ENCODE measurements around the gene AMT.
A peak's percentile ranks its signal among the peaks of the same experiment; 100 is the strongest.

The AMT gene, protein sequence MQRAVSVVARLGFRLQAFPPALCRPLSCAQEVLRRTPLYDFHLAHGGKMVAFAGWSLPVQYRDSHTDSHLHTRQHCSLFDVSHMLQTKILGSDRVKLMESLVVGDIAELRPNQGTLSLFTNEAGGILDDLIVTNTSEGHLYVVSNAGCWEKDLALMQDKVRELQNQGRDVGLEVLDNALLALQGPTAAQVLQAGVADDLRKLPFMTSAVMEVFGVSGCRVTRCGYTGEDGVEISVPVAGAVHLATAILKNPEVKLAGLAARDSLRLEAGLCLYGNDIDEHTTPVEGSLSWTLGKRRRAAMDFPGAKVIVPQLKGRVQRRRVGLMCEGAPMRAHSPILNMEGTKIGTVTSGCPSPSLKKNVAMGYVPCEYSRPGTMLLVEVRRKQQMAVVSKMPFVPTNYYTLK

DNA sequence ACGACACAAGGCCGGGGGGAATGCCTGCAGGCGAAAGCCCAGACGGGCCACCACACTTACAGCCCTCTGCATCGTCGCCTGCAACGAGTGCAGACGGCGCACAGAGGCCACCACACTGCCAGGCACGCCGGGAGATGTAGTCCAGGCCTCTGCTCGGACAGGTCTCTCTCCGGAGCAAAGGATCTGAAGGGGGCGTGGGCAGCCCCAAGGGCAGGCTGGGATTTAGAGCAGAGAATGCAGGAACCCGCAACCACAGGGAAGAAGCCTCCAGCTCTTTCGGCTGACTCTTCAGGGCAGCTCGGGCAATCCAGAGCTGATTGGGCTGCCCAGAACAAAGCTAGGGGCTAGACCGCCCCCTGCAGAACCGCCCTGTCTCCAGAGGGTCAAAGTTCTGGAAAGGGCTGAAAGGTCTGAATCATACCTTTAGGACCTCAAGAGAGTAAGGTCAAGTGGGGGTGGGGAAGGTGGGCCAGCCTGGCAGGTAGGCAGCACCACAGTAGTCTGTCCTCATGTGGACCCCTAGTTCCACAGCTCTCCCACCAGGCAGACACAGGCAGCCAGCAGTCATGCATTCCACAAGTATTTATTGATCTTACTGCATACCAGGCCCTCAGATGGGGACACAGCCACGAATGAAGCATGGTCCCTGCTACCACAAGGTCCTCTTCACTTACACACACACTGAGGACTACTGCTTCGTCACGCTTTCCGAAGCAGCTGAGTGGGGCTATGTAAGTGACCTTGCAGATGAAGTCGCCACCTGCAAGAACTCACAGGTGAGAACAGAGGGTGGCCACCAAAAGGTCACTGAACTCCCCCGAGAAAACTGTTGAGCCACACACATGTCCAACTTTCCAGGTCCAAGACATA lies at the start of gene AMT:
AMT (minus strand) TSS at position 95 of the 870 bp plus-strand sequence; CDS start at position 72, 23 bp downstream.
- DNase-seq (ENCODE audit: low read depth), result no peak

DNA sequence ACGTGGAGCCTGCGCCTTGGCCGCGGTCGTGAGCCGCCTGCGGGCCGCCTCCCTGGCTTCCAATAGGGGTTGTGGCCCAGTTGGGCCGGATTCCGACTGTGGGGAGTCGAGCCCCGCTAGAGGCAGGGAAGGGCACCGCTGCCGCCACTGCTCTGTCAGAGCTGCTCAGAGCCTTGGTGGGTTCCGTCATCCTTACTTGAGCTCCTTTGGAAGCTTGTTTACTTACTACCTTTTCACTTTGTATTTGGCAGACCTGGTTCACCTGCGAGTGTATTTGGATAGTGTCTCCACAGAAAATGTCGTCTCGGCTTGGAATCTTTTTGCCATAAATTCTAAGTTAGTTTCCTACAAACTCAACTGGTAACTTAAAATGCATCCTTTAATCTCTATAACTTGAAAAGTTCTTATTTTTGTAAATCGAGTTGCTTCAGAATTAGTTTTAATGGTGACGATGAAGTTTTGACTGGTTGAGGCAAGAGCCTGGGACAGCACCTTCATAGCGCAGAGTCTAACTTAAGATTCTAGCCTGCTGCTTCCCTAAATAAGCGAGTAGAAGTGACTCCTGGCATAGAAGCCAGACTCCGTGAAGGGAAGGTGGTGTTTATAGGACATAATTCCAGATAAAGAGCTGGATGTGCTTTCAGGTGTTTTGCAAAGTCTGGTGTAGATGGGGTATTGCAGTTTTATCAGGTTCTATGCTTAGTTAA lies 48.6 kb upstream of the AMT start:
- no peak for DNase-seq (ENCODE audit: low read depth)

DNA sequence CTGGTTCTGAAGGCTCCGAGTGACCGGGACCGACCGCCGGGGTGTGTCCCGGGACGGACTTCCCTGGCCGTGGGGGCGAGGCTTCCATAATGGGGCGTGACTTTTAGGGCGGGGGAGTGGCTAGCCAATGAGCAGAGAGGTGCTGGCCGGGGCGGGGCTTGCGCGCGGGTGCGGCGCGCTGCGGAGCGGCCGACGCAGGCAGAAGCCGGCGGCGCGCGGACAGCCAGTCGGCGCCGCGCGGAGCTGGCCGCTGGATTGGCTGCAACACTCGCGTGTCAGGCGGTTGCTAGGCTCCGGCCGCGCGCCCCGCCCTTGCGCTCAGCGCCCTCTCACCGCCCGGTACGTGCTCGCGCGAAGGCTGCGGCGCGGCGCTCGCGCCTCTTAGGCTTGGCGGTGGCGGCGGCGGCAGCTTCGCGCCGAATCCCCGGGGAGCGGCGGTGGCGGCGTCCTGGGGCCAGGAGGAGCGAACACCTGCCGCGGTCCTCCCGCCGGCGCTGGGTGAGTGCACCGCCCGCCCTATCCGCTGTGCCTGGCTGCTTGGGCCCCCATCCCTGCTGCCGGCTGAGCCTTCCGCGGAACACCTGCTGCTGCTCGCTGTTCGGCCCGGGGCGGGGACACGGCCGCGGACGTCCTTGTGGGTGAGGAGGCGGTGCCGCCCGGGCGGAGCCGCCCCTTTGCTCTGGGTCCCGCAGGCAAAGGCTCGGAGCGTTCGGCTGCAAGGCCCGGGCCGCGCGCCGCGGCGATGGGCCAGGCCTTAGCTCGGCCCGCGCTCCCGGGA lies 47.9 kb upstream of the AMT start, which contains the start of gene DAG1:
DAG1 (plus strand) TSS at position 332 of the 778 bp plus-strand sequence. CDS start 40,268 bp downstream, outside the sequence.
- peak; percentile 94 for DNase-seq (ENCODE audit: low read depth)

DNA sequence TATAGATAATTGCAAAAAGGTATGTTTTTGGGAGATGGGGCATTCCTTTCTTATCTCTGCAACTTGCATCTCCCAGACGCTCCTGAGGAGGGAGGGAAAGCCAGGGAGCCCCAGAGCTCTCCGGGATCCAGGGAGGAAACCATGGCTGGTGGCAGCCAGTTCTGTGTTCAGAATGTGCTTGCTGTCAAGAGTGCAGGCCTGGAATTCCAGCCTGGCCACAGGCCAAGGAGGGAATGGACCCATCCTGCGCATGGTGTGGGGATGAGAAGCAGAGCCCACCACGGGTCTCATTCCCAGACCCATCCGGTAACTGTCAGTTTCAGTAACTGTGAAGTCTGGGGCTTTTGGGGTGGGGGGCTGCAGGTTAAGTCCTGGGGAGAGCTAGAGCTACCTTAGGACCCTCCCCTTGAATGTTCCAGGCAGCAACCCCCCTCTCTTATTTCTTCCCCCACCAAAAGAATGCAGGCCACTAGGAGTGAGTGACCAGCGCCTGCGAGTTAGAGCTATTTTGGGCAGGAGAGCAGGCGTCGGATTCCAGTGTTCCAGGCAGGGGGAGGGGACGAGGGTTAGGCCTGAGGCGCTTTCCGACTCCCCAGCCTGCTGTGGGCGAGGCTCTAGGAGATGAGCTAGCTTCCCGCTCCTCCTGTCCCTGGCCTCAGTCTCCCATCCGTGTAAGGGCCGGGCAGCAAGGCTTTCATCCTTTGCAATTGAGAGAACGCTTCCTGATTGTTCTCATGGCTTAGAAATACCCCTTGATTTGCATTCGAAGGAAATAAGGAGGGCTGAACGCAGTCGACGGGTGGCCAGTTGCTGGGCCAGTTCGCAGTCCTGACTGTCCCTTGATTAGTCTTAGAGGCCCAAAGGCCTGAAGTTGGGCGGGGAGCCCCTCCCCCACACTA lies 47.0 kb upstream of the AMT start:
- DNase-seq (ENCODE audit: low read depth), result no peak

DNA sequence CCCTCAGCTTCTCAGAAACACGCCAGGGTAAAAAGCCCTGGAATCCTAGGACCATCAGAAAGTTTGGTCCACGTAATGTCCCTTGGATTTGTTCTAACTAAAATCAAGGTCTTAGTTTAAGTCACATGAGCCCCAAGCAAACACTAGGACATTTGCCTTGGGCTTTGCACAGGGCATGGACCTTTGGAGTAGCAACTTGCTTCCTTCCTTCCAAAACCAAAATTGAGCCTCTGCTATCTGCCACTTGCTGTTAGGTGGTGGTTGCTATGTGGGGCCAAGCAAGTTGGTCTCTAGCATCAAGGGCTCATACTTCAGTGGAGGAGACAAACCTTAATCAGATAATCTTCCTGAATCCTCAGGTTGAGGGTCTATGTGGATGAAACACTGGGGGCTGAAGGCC lies 43.8 kb upstream of the AMT start:
- no peak for DNase-seq (ENCODE audit: low read depth)

DNA sequence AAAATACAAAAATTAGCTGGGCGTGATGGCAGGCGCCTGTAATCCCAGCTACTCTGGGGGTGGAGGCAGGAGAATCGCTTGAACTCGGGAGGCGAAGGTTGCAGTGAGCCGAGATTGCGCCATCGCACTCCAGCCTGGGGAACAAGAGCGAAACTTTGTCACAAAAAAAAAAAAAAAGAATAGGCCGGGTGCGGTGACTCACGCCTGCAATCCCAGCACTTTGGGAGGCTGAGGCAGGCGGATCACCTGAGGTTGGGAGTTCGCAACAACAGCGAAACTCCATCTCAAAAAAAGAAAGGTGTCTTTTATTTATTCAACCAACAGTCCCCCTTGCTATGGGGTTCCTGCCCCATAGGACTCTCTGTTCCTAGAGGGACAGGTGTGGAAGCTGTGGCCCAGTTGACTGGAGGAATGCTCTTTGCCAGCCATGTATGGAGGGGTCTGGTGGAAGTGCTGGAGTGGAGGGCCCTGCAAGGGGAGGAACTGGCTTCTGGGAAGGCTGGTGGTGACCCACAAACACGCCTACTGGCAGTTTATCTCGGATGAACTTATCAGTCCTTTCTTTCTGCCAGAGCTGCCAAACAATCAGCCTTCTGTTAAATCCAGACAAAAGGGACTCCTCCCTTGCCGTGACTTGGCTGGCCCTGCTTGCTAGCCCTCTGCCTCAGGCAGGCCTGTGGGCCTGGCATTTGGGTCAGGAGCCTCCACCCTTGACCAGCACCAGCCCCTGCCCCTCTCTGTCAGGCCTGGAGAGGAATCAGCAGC lies 43.2 kb upstream of the AMT start:
- no peak for DNase-seq (ENCODE audit: low read depth)

DNA sequence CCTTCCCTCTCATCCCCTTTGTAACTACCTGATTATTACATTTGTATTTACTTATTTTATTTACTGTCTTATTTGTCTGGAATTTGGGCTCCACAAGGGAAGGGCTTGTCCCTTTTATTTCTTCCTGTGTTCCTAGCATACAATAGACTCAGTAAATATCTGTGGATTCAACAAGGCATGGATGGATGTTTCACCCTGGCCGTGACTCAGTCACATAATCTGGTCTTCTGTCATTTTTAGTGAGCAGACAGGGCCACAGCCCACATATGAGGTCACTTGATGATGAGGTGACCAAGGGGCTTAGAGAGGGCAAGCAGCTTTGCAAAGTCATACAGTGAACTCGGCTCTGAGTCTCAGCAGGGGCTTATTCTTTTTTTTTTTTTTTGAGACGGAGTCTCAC lies 39.9 kb upstream of the AMT start:
- no peak for DNase-seq (ENCODE audit: low read depth)

DNA sequence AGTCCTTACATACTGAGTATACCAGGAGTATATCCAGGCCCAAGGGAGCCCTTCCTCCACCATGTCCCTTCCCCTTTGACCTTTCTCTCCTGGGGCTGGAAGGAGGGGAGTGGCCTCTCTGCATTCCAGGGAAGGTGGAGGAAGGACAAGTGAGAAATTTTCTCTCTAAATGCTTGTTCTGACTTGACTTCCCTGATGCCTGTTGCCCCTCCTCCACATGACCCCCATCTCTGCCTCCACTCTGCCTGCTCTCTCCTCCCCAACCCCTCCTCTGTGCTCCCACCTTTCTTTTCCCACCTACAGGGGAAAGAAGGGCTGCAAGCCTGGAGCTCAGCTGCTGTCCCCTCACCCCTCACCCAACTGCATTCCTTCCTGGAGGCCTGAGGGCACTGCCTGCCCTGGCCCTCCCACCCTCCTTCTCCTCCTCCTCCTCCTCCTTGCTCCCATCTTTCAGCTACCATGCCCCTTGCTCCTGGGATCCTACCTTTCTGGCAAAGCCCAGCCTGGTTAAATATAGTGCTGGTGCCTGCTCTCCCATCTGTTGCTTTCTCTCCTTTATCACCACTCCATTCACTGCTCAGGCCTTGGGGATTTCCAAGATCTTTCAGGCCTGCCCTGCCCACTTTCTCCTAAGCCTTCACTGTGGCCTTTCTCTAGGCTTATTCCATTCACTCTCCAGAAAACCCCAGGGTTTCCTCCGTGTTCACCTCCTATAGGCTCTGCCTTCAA lies 39.3 kb upstream of the AMT start:
- no peak for DNase-seq (ENCODE audit: low read depth)

DNA sequence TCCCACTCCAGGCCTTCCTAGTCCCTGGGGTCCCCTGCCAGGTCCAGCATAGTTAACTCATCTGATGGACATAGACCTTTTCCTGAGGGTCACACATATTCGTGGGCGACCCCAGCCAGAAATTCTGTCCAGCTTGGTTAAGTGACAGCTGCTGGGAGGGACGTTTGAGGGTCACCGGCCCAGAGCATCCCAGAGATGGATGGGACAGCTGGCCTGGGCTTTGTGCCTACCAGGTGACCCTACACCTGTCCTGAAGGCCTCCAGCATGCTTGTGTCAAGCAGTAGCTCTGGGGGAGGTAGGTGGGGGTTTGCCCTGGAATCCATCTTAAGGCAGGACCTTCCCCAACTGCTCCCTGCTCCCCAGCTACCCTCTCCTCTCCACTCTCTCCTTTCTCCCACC lies 38.7 kb upstream of the AMT start:
- no peak for DNase-seq (ENCODE audit: low read depth)

DNA sequence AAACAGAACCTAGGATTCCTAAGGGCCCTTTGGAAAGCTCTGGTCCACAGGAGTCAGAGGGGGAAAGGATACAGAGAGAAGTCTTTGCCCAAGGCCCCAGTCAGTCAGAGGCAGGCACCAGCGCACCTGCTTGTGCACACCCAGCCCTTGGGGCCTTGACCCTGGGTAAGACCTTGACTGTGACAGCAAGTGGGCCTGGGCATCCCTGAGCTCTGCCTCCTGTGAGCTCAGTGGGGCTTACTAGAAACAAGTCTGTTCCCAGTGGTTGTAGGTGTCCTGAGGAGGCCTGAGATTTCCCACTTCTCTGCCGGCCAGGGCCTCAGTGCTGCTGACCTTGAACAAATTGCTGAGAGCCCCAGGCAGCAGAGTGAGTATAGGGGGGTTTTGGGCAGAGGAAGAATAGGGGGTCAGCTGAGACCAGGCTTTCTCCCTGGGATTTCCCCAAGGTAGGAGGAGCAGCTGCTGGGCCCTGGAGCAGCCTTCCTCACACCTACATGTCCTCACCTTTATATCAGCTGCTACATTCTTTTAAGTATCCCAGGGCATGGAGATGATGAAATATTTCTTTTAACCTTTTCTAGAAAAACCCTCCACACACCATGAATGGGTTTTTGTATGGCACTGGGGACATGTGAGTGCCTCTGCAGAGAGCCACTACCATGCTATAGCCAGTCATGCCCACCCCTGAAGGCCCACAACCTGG lies 38.1 kb upstream of the AMT start:
- no peak for DNase-seq (ENCODE audit: low read depth)

DNA sequence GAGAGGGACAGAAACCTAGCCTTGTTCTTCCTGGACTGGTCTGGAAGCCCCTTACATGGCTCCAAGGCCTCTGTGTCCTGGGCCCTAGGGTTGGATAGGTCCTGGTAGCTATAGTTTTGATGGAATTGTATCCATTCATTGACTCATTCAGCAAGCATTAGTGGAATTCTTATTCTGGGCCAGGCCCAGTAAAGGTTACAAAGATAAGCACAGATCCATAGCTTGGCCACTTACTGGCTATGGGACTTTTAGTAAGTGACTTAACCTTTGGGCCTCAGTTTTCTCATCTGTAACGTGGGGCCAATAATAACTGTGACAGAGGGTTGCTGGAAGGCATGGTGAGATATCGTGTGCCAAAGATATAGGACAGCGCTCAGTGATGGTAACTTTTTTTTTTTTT lies 34.2 kb upstream of the AMT start:
- DNase-seq (ENCODE audit: low read depth), result no peak

DNA sequence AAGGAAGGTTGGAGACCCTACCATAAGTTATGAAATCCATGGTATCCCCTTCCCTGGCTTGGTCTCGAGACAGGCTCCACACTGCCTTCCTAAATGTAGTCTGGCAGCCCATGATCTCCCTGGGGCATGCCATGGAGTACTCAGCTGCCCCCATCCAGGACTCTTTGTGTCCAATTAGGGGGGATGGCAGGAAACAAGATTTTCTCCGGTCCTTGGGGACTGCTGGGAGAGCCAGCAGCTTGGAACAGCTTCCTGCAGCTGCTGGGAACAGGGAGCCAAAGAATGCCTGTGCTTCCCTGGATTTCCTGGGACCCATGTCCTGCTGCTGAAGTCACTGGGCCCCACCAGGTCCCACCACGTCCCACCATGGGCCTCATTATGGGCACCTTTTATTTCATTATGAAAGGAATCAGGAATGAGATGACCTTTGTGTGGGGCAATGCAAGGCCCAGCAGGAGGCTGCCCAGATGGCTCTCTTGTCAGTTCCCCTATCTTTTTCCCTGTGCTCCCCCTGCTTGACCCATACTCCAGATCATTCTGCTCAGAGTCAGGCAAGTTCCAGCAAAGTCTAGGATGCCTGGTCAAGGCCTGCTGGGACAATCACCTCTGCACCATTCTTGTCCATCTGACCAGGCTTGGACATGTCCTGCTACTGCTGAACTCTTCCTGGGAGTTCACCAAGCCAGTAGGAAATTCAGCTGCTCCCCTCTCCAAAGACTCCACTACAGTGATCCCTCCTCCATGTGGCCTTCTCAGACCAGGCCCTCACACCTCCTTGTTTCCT lies 32.8 kb upstream of the AMT start:
- no peak for DNase-seq (ENCODE audit: low read depth)

DNA sequence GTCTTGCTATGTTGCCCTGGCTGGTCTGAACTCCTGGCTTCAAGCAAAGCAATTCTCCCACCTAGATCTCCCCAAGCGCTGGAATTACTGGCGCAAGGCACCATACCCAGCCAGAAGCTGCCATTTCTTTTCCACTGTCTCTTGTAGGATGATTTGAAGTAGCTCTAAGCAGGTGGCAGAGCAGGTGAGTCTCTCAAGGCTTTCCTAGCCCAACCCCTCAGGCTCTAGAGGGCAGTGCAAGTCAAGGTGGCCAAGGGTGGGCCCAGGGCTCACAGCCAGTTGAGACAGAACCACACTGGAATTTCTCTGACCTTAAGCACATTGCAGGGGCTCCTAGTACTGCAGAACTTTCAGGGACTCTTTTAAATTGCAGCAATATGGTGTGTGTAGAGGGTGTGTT lies 32.2 kb upstream of the AMT start:
- no peak for DNase-seq (ENCODE audit: low read depth)

DNA sequence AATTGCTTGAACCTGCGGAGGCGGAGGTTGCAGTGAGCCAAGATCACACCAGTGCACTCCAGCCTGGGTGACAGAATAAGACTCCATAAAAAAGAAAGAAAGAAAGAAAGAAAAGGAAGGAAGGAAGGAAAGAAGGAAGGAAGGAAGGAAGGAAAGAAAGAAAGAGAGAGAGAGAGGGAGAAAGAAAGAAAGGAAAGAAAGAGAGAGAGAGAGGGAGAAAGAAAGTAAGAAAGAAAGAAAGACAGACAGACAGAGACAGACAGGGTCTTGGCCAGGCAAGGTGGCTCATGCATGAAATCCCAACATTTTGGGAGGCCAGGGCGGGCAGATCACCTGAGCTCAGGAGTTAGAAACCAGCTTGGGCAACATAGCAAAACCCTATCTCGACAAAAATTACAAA lies 31.3 kb upstream of the AMT start:
- no peak for DNase-seq (ENCODE audit: low read depth)

DNA sequence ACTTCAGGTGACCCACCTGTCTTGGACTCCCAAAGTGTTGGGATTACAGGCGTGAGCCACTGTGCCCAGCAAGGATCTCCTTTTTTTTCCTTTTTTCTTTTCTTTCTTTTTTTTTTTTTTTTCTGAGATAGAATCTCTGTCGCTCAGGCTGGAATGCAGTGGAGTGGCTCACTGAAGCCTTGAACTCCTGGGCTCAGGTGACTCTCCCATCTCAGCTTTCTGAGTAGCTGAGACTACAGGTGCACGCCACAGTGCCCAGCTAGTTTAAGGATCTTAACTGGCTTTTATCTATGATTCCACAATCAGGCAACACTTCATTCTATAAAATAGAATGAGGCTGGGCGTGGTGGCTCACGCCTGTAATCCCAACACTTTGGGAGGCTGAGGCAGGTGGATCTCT lies 23.1 kb upstream of the AMT start:
- no peak for DNase-seq (ENCODE audit: low read depth)

DNA sequence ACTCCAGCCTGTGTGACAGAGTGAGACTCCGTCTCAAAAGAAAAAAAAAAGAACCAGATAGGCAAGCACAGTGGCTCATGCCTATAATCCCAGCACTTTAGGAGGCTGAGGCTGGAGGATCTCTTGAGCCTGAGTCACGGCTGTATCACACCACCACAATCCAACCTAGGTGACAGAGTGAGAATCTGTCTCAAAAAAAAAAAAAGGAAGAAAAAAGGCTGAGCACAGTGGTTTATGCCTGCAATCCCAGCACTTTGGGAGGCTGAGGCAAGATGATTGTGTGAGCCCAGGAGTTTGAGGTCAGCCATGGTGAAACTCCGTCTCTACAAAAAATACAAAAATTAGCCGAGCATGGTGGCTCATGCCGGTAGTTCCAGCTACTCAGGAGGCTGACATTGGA lies 12.5 kb upstream of the AMT start:
- no peak for DNase-seq (ENCODE audit: low read depth)

DNA sequence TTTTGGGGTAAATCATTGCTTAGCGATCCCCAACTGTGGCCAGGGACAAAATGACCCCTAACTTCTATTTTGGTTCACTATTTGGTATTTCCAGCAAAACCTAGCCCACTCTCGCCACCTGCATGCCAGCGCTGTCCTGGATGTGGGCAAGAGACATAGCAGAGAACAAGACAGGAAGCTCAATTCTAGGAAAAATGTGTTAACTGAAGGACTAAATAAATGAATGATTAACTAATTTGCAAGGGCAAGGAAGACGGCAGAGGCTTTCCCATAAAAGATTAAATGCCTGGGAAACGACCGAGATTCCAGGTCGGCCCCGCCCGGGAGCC lies 6.4 kb upstream of the AMT start:
- no peak for DNase-seq (ENCODE audit: low read depth)

DNA sequence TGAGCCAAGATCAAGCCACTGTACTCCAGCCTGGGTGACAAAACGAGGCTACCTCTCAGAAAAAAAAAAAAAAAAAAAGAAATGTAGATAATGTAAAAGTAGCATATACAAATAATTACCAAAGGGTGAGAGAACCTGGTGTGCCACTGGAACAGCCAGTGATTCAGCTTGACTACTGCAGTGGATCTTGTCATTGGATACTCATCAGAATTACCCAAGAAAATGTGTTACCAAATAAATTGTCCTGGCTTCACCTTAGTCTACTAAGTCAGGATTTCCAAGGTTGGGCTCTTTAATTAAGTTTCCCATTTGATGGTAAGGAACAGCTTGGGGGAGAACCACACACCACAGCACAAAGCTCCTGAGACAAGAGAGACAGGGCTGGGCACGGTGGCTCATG lies 5.3 kb upstream of the AMT start:
- no peak for DNase-seq (ENCODE audit: low read depth)
